Astrocyte of the cerebellum (primary cell): ENCODE data around the gene P2RX6.

Source experiments
- DNase-seq: peaks from one replicate; pipeline ENCODE4 v3.0.0-alpha.2; 2011; ENCODE audit warnings: low read depth
- H3K4me3 ChIP-seq: 2 replicates; pipeline ENCODE4 v1.5.1; 2011; ENCODE audit warnings: mild to moderate bottlenecking, low read depth, low read length, moderate library complexity
- CTCF ChIP-seq: IDR thresholded peaks from 2 replicates; pipeline ENCODE4 v1.5.1; 2012; ENCODE audit warnings: low read length, low read depth, moderate library complexity, mild to moderate bottlenecking; ENCODE audit errors: missing control alignments
- in situ Hi-C: cut with HindIII; loops from 2 replicates; pipeline ENCODE4 v1.10.0; 2017; ENCODE audit warnings: low sequenced_read_pairs

Gene P2RX6

DNA sequence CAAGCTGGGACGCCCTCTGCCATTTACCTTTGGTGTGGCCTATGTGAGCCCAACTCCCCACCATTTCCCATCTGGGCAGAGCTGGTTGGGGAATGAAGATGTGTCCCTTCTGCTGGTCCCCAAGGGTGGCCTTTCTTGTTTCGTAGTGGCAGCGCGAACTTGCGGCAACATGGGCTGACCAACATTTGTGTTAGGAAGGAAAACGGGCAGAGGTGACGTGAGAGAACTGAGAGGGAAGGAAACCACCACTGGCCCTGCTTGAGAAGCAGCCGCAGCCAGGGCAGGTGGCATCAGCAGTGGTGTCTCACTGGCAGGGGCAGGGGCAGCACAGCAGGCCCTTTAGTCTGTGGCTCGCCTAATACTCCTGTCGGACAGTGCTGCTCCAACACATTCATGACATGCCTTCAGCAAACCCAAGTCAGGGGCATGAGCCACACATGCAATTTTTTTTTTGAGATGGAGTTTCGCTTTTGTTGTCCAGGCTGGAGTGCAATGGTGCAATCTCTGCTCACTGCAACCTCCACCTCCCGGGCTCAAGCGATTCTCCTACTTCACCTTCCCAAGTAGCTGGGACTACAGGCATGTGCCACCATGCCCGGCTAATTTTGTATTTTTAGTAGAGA, 60.7 kb downstream of the P2RX6 start:
- DNase-seq = no peak
- TF ChIP-seq CTCF = no peak
- no peak overlapping the region for H3K4me3 ChIP-seq
- in situ Hi-C loops = no loop called here

GRCh38 chr22:21076912-21077625, 62.1 kb downstream of the P2RX6 start:
- TF ChIP-seq CTCF = no peak

More at GRCh38 chr22:21076912-21077625, 62.1 kb downstream of the P2RX6 start:
- in situ Hi-C loops = no loop called here
- no peak for DNase-seq
- no peak overlapping the region for H3K4me3 ChIP-seq
